ENCODE measurements around the gene CD47.

CD47 gene

GRCh38 chr3:108090049-108090700 is 656 bp downstream of the CD47 start:
- peak; percentile 29 for DNase-seq

GRCh38 chr3:108089579-108089978 is 1.3 kb downstream of the CD47 start:
- DNase-seq: peak; percentile 32

DNA sequence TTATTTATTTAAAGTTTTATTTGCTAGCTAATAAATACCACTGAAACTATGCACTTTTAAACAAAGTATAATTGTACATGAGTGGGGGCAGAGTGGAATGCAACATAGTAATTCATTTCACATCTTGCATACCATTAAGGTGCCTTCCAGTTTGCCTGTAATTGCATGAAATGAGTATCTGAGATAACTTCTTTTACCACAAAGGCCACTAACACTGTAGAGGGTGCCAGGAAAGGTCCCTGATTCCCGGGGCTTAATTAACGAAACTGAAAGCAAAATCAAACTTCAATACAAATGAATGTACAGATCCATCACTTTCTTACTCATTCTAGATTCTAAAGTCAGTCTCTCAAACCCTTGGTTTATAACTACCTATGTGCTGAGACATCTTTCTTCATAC is 2.1 kb downstream of the CD47 start:
- no peak for DNase-seq

GRCh38 chr3:108088146-108088545 is 2.7 kb downstream of the CD47 start:
- no peak for DNase-seq

- DNase-seq: no peak
Observed at GRCh38 chr3:108086653-108087052, 4.2 kb downstream of the CD47 start.

- no peak for DNase-seq
Observed at GRCh38 chr3:108085810-108086350, 5.0 kb downstream of the CD47 start.

DNA sequence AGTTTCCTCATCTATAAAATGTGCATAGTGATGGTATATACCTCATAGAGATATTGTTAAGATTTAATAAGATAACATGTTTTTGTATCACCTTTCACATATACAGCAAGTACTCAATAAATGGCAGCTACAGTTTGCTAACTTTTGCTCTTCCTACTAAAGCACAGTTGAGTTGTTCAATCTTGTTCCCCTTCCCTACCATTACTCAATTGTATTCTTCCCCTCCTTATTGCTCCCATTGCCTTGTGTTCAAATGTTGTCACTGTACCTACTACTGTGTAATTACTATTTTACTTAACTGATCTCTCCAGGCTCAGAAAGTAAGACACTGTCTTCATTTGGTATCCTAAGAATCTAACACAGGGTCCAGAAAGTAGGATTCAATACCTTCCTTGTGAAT is 5.5 kb downstream of the CD47 start:
- DNase-seq: no peak

GRCh38 chr3:108079877-108080276 is 11.0 kb downstream of the CD47 start:
- no peak for DNase-seq

- no peak for DNase-seq
Observed at GRCh38 chr3:108079043-108079442, 11.8 kb downstream of the CD47 start.

DNA sequence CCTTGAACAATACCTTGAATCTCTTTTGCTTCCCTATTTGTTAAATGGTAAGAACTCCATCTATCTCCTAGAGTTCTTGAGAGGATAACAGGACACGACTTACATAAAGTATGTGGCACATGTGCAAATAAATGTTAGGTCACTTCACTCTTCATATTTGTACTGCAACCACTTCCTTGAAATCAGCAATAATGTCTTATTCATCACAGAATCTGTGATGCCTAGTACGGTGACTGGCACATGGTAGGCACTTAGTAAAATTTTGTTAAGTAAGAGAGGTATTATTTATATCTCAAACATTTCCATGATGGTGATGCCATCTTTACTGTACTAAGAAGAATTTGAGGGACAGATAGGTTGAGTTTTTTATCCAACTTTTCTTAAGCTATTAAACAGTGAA is 14.3 kb downstream of the CD47 start:
- no peak for DNase-seq

DNA sequence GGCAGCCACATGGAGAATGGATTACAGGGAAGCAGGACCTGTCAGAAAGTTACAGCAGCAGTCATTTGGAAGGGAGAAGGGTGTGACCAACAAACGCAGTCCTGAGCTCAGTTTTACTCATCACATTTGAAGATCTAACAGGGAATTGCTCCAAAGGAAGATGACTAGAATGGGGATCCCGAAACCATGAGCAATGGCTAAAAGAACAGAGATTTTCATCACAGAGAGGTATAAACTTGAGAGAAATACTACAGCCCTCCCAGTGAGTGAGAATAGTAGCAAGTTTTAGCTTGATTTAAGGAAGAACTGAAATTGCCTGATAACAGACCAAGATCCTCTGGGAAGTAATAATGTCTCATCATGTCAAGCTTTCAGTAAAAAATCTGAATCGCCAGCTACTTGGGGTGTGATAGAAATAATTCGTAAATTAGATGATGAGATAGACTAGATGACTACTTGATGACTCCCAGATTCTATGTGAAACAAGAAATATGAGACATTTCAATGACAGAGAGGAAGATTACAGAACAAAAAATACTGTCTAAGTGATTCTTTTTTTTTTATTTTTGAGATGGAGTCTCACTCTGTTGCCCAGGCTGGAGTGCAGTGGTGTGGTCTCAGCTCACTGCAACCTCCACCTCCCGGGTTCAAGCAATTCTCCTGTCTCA is 16.9 kb downstream of the CD47 start:
- DNase-seq: no peak

GRCh38 chr3:108071368-108071767 is 19.5 kb downstream of the CD47 start:
- DNase-seq: no peak

GRCh38 chr3:108070356-108070755 is 20.5 kb downstream of the CD47 start:
- DNase-seq: no peak

DNA sequence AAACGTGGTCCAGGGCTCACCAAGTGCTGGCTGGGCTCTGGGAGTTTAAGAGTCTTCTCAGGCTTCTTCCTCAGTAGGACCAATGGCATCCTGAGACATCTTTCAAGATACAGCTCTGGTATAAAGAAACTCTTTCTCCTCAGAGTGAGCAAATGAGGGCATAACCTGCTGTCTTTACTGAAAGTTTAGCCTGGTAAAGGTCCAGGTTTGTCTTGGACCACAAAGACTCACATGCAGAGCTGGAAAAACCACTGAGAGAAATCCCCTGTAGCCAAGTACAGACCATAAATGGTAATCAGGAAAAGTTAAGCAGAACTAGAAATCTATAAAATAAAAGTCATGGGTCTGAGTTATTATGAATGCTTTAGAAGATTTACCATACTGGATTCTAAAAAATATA is 23.1 kb downstream of the CD47 start:
- no peak for DNase-seq

DNA sequence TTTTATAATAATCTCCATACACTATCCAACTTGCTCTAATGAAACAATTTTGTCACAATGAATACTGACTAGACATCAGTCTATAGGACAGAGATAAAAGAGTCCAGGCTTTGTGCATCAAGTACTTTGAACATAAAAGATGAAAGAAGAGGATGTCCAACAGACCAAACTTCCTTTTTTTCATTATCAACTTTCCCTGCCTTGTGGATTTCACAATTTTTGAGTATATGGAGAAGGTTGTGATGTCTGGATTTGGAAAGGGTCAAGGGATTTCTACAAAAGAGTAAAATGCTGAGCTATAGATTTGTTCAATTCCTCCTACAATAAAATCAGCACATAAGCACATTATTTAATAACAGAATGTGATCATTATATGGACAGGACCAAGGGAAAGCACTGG is 25.7 kb downstream of the CD47 start:
- no peak for DNase-seq

DNA sequence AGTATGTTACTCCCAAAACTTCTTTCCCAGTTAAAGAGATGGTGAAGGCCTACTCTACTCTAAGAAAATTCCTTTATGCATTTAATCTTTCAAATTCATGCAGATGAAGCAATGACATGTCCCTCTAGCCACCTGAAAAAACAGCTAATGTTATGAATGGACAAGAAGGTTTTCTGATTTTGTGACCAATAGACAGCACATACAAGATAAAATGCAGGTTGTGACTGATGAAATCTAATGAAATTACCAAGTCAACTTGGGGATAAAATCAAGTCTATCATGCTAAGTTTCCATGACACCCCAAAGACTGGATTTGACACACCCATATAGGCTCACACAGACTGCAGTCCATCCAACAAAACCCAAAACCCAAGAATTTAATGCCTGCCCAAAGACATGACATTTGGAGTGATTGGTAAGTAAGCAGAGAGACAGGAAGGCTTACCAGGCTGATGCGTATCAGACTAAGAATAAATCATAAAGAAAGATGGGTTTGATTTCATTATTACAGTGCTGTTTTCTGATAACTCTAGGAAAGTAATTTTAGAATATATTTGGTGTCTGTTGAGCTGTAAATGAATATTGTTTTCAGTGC is 26.4 kb downstream of the CD47 start:
- no peak for DNase-seq

GRCh38 chr3:108062051-108062450 is 28.8 kb downstream of the CD47 start:
- DNase-seq: no peak

DNA sequence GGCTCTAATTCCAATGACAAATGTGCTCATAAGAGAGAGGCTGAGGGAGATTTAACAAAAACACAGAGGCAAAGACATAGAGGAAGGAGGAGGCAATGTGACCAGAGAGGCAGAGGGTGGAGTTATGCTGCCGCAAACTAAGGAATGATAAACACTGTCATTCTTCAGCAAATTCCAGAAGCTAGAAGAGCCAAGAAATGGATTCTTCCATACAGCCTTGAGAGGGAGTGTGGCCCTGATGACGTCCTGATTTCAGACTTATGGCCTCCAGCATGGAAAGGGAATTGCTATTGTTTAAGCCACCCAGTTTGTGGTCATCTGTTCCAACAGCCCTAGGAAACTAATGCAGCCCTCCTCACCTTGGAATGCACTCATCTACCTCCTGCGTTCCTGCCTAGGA is 30.5 kb downstream of the CD47 start:
- DNase-seq: no peak

DNA sequence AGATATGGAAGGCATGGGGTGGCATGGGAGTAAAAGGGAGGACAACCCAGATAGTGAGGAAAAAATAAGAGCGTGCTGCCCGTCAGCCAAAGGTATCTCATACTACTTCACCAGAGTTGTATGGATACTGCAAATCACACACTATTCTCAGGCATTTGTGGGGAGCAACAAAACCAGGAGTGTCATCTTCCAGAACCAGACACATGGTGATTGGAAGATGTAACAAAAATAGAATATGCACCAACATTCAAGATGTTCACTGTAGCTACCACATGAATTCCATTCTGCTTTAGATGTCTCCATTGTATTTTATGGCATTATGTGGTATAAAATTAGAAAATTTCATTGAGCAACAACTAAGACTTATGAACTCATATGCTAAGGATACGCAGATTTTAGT is 34.9 kb downstream of the CD47 start:
- no peak for DNase-seq

- DNase-seq: no peak
Observed at GRCh38 chr3:108054935-108055334, 35.9 kb downstream of the CD47 start.

DNA sequence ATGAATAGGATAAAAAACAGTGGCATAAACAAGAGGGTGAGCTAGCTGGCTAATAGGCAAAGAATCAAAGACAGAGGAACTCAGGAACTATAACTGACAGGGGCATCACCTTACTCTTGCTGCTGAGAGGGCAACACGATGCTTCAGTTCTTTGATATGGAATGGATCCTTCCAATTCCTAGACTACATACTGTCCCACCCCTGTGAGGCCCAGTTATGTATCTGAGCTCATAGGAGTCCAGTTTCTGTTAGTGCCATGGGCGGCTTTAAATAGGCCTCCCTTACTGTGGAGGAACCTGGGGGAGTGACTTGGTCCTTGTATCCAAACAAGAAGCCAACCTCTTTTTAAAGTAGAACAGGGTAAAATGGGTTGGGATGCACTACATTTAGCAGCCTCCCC is 37.3 kb downstream of the CD47 start:
- DNase-seq: no peak

GRCh38 chr3:108053067-108053466 is 37.8 kb downstream of the CD47 start:
- no peak for DNase-seq

DNA sequence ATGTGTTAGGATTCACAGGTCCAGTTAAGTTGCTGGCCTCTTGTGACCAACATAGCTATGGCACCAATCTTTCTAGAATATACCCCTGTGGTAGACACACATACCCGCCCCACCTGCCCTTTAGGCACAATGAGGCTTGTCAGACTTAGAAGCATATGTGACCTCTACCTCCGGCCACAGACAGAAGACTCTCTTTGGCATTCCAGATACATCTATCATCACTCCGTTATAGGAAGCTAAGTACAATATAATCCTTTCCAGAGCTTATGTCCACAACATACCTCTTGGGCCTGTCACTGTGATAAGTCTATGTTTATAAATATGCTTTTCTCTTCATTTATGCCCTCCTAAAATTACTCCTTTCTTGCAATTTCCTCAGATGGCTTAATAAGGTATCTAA is 39.8 kb downstream of the CD47 start:
- no peak for DNase-seq

DNA sequence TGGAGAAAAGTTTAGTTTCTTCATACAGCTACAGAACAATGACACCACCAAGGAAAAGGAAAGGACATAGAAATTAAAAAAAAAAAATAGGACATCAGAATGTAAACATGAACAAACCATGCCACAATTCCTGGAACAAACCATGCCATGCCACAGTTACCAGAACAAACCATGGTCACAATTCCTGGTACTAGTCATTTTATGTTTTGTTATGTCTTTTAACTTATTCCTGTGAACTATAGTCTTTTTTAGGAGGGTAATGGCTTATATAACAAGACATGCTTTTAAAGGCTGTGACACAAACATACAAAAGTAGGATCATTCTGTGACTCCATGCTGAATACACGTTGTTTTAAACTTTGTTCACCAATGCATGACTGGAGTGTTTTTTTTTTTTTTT is 42.8 kb downstream of the CD47 start:
- no peak for DNase-seq

All from kidney glomerular epithelial cell (primary cell).